ENCODE data around the gene SUGT1.

DNA sequence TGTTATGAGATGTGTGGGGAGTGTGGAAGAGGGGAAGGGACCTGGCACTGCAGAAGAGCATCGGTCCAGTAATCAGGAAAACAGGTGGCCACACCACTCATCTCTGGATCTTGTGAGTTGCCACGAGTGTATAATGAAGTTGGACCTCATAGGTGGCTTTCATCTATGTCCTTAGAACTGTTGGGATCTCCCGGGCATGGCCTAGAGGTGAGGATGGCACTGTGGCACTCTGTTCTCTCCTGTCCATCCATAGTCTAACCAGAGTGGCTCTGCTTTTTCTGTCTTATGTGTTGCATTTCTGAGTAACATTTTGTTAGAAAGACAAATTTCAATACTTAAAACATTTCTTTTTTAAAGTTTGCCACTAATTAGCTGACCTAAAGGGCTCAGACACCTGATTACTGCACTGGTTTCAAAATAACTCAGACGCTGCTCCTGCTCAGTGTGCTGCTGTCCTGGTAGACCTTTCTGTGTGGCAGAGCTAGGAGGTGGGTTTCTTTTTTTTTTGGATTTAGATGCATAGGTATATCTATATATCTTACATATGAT is 81.5 kb downstream of the SUGT1 start:
- no peak for TF ChIP-seq CTCF (IDR thresholded peaks at IDR 0.05)
- TF ChIP-seq POLR2A (IDR thresholded peaks at IDR 0.05): no peak
